ENCODE data around the gene ZNF787. TPM values are rescaled to one million over a fixed set of nuclear protein-coding genes. Genes with fewer than 3 reads are reported as not detected.

Gene ZNF787
- total and polyA plus RNA-seq, 3 donors from 2014 or later = 22.3 to 41.4 (median 35.7) TPM

DNA sequence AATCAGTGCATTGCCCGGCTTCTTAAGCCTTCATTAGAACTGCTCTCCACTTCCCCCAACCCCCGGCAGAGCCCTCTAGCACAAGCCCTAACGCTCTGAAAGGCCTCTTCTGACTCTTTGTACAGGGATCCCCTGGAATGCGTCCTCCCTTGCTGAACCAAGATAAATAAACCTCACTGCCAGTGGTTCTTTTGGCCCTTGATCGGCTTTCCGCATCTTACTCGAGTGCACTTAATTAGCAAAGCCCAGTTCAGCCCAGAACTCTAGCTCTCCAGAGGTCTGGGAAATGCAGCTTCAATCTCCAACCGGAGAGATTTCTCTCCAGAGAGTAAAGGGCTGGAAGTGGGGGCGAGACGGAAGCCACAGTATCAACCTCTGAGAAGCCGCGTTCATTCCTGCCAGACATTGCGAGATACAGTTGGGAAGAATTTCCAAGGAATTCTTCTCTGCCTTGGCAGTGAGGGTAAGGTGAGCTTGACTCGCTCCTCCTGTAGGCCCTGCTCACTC, 11.3 kb upstream of the ZNF787 start:
- Histone ChIP-seq H3K9me3 (no peaks in the 10 kb centered on the region), H3K27me3 (no peaks in the 10 kb centered on the region), H3K4me3 (no peak overlapping the region), H3K27ac (no peak overlapping the region), H3K4me1 (peaks cover 7% of the 10 kb centered on the region), H3K36me3 (ENCODE audit: low read depth, missing control alignments) (no peaks in the 10 kb centered on the region)
- DNase-seq = peak; percentile 67
- intact Hi-C loops (cut with DNase I; ENCODE audit: low total_unique reads) = no loop called here
- TF ChIP-seq POLR2A (IDR thresholded peaks at IDR 0.05) (no peak), CTCF (IDR thresholded peaks at IDR 0.05) (no peak)
- WGBS, 2 donors = 25 to 52% methylated on average over 14 of the region's 14 CpGs

- WGBS, 2 donors = 82 to 91% methylated on average over 8 of the region's 8 CpGs
Observed at GRCh38 chr19:56131651-56132050, 10.6 kb upstream of the ZNF787 start.

DNA sequence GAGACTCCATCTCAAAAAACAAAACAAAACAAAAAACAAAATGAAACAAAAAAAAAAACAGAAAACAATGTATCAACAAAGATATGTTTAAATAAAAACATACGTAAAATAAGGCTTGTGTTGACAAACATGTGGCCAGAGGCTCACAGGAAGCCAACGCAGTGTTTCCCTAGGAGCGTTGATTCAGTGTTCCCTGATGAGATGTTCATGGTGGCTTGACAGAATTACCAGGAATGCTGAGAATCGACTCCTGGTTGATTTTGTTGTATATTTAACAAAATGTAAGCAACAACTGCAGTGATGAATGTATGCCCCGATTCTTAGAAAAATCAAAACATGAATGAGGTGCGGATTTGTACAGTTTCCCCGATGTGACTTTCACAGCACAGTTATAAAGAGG, 8.9 kb upstream of the ZNF787 start:
- 87 to 91% methylated on average over 7 of the region's 7 CpGs for WGBS, 2 donors
- intact Hi-C loops (cut with DNase I; ENCODE audit: low total_unique reads) = no loop called here
- H3K4me1 ChIP-seq = peaks cover 7% of the 10 kb centered on the region

More at GRCh38 chr19:56131651-56132050, 10.6 kb upstream of the ZNF787 start:
- Histone ChIP-seq H3K27ac (no peak overlapping the region), H3K36me3 (ENCODE audit: low read depth, missing control alignments) (no peaks in the 10 kb centered on the region), H3K9me3 (no peaks in the 10 kb centered on the region), H3K4me3 (no peak overlapping the region), H3K4me1 (peaks cover 7% of the 10 kb centered on the region), H3K27me3 (no peaks in the 10 kb centered on the region)
- no peak for DNase-seq
- TF ChIP-seq CTCF (IDR thresholded peaks at IDR 0.05) (no peak), POLR2A (IDR thresholded peaks at IDR 0.05) (no peak)
- intact Hi-C loops (cut with DNase I; ENCODE audit: low total_unique reads) = no loop called here

DNA sequence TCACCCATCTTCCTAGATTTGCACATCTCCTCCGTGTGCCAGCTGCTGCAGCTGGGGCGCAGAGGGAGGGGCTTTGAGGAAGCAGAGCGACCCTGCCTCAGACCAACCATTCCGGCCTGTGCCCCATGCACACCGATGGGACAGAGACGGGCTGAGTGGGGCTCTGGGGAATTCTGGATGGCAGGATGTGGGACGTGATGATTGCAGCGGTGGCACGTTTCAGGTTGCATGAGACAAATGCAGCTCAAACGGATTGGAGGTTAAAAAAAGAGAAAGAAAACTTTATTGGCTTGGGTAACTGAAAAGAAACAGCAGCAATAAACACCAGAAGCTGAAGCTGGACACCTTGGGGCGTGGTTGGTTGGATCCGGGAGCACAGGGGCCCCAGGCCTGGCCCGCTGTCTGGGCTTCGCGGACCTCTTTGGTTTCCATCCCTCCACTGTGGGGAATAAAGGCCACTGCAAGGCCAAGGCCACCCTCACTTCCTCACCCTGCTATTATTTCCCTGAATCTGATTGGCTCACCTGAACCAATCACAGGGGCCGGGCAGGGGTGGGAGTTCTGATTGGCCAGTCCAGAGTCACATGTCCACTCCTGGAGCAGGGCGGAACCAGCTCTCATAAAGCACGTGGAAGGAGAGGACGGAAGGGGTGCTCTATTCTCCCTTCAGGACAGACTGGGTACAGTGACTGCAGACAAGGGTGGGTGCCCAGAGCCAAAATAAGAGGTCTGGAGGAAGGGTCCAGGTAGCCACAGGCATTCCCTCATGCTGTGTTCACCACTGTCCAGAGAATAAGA, 6.1 kb upstream of the ZNF787 start:
- no peaks in the 10 kb centered on the region for H3K9me3 ChIP-seq

More for the DNA sequence above, 8.9 kb upstream of the ZNF787 start:
- Histone ChIP-seq H3K27me3 (no peaks in the 10 kb centered on the region), H3K36me3 (ENCODE audit: low read depth, missing control alignments) (no peaks in the 10 kb centered on the region), H3K27ac (no peak overlapping the region), H3K4me3 (no peak overlapping the region), H3K9me3 (no peaks in the 10 kb centered on the region)
- DNase-seq = no peak
- TF ChIP-seq POLR2A (IDR thresholded peaks at IDR 0.05) (no peak), CTCF (IDR thresholded peaks at IDR 0.05) (no peak)

More for the DNA sequence above, 6.1 kb upstream of the ZNF787 start:
- no peak overlapping the region for H3K27ac ChIP-seq
- H3K4me3 ChIP-seq = peak overlapping the region in 1 of 2 donors; percentile 20
- intact Hi-C loops (cut with DNase I; ENCODE audit: low total_unique reads) = no loop called here
- TF ChIP-seq POLR2A (IDR thresholded peaks at IDR 0.05) (no peak), CTCF (IDR thresholded peaks at IDR 0.05) (no peak)
- WGBS, 2 donors = 63 to 71% methylated on average over 19 of the region's 19 CpGs
- peaks cover 2% of the 10 kb centered on the region for H3K4me1 ChIP-seq
- no peaks in the 10 kb centered on the region for H3K27me3 ChIP-seq
- no peaks in the 10 kb centered on the region for H3K36me3 ChIP-seq (ENCODE audit: low read depth, missing control alignments)
- peak; percentile 76 for DNase-seq

All from testis (tissue), 3 donors.